Measurements from ENCODE around the gene HERPUD1. TPM values are rescaled to one million over a fixed set of nuclear protein-coding genes. Genes with fewer than 3 reads are reported as not detected.

Gene HERPUD1
- total RNA-seq, 1 experiment from 2014 or later: 28.9 TPM

GRCh38 chr16:56950051-56950450, 18.1 kb downstream of the HERPUD1 start:
- Mint-ChIP-seq H3K4me1 (peaks cover 8 to 11% of the 10 kb centered on the region in 2 experiments), H3K4me3 (no peak overlapping the region), H3K27ac (no peak overlapping the region; a peak in 1 of 7 replicates), H3K9me3 (0 out of 5 replicates have a peak, but pooled peaks cover 0 to under 1% of the 10 kb centered on the region in 2 experiments), H3K27me3 (ENCODE audit: low read depth) (no peaks in the 10 kb centered on the region), H3K36me3 (ENCODE audit: insufficient read depth in 1 of 3, low read depth in 3 of 3) (peaks cover 0 to 3% (median under 1%) of the 10 kb centered on the region in 3 experiments; a peak in 3 of 7 replicates)
- H3K9me3 ChIP-seq (ENCODE audit: control insufficient read depth, low read depth, low read length): no peaks in the 10 kb centered on the region
- no peak overlapping the region for H4K8ac ChIP-seq (replicated peaks; ENCODE audit: insufficient read length, low read depth, low read length)
- H3K23ac ChIP-seq (ENCODE audit: insufficient read length, low read depth, low read length): no peak overlapping the region
- no CpG with 5 or more reads among the region's 4 CpGs for WGBS (ENCODE audit: extremely low coverage, insufficient read length, low lambda C conversion rate)
- H2BK20ac ChIP-seq (ENCODE audit: low read depth, low read length, poor library complexity, severe bottlenecking): no peak overlapping the region
- no peak overlapping the region for H3K4me2 ChIP-seq (ENCODE audit: insufficient read depth, insufficient read length, low read length)
- no peak overlapping the region for H3K4ac ChIP-seq (ENCODE audit: low read depth, low read length)
- no peak overlapping the region for H3K14ac ChIP-seq (ENCODE audit: insufficient read depth, low read length)
- H3K4me1 ChIP-seq (ENCODE audit: insufficient read depth, low read length): no peaks in the 10 kb centered on the region; the same call in 1 of the 2 replicates
- no peaks in the 10 kb centered on the region for H4K20me1 ChIP-seq (ENCODE audit: control insufficient read depth, insufficient read depth, insufficient read length)
- H3K79me1 ChIP-seq (ENCODE audit: insufficient read depth, low read depth, low read length, poor library complexity, severe bottlenecking): no peaks in the 10 kb centered on the region
- TF ChIP-seq CTCF (conservative IDR thresholded peaks at IDR 0.05): no peak
- no peak overlapping the region for H2BK5ac ChIP-seq (ENCODE audit: insufficient read length, low read length)
- no peak overlapping the region for H2BK15ac ChIP-seq (ENCODE audit: low read depth, low read length)
- H2AK5ac ChIP-seq (ENCODE audit: insufficient read length, low read length): no peak overlapping the region
- no peaks in the 10 kb centered on the region for H3K27me3 ChIP-seq (ENCODE audit: insufficient read depth, low read length)
- no peak overlapping the region for H2BK12ac ChIP-seq (ENCODE audit: insufficient read length, low read depth, low read length)
- H3K18ac ChIP-seq (ENCODE audit: insufficient read length, low read depth, low read length): no peak overlapping the region
- no peak overlapping the region for H2AFZ ChIP-seq (ENCODE audit: low read length)
- no peak overlapping the region for H3K27ac ChIP-seq (ENCODE audit: insufficient read length, low read depth, low read length)
- no peak overlapping the region for H3K56ac ChIP-seq (ENCODE audit: insufficient read length, low read depth, low read length)
- no peak overlapping the region for H3K9ac ChIP-seq (ENCODE audit: extremely low read depth, insufficient read length, low read length)
- no peak overlapping the region for H4K5ac ChIP-seq (ENCODE audit: insufficient read length, low read depth, low read length)
- H3K23me2 ChIP-seq (ENCODE audit: insufficient read length, low read depth, low read length, poor library complexity, severe bottlenecking): no peaks in the 10 kb centered on the region
- no peaks in the 10 kb centered on the region for H3K79me2 ChIP-seq (ENCODE audit: insufficient read depth, low read length)
- no peak for DNase-seq
- H2BK120ac ChIP-seq (ENCODE audit: low read depth, low read length, poor library complexity, severe bottlenecking): no peak overlapping the region
- no peak overlapping the region for H4K91ac ChIP-seq (ENCODE audit: insufficient read length, low read depth, low read length)
- H3T11ph ChIP-seq (ENCODE audit: low read length): no peak overlapping the region

All from H9 (cell line).